Measurements from ENCODE around the gene TMEM158.

DNA sequence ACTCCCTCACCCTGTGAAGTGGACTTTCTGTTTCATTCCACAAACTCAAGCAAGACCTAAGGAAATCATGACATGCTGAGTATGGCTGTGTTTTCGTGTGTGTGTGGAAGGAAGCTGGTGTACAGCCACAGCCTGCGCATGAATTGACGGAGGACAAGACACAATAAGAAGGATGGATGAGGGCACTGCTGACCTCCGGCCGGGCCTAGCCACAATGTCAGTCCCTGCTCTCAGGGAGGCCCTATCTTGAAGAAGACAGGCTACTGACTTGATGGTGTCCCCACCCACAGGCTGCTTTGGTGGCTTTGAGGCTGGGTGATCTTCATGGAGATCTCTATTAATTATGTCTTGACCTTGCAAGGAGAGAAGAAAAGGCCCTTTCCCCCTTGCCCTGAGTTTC lies 40.6 kb downstream of the TMEM158 start:
- TF ChIP-seq, protein P1, sequence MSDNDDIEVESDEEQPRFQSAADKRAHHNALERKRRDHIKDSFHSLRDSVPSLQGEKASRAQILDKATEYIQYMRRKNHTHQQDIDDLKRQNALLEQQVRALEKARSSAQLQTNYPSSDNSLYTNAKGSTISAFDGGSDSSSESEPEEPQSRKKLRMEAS (IDR thresholded peaks at IDR 0.05; ENCODE audit: low read depth), result no peak
- TF ChIP-seq, protein P2, sequence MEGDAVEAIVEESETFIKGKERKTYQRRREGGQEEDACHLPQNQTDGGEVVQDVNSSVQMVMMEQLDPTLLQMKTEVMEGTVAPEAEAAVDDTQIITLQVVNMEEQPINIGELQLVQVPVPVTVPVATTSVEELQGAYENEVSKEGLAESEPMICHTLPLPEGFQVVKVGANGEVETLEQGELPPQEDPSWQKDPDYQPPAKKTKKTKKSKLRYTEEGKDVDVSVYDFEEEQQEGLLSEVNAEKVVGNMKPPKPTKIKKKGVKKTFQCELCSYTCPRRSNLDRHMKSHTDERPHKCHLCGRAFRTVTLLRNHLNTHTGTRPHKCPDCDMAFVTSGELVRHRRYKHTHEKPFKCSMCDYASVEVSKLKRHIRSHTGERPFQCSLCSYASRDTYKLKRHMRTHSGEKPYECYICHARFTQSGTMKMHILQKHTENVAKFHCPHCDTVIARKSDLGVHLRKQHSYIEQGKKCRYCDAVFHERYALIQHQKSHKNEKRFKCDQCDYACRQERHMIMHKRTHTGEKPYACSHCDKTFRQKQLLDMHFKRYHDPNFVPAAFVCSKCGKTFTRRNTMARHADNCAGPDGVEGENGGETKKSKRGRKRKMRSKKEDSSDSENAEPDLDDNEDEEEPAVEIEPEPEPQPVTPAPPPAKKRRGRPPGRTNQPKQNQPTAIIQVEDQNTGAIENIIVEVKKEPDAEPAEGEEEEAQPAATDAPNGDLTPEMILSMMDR (IDR thresholded peaks at IDR 0.05), result no peak
- TF ChIP-seq EZH2phosphoT487 (IDR thresholded peaks at IDR 0.05; ENCODE audit: borderline replicate concordance, low read depth), result no peak
- TF ChIP-seq, protein P3, sequence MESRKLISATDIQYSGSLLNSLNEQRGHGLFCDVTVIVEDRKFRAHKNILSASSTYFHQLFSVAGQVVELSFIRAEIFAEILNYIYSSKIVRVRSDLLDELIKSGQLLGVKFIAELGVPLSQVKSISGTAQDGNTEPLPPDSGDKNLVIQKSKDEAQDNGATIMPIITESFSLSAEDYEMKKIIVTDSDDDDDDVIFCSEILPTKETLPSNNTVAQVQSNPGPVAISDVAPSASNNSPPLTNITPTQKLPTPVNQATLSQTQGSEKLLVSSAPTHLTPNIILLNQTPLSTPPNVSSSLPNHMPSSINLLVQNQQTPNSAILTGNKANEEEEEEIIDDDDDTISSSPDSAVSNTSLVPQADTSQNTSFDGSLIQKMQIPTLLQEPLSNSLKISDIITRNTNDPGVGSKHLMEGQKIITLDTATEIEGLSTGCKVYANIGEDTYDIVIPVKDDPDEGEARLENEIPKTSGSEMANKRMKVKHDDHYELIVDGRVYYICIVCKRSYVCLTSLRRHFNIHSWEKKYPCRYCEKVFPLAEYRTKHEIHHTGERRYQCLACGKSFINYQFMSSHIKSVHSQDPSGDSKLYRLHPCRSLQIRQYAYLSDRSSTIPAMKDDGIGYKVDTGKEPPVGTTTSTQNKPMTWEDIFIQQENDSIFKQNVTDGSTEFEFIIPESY (IDR thresholded peaks at IDR 0.05; ENCODE audit: borderline replicate concordance, low read depth), result no peak

All from SK-N-SH (cell line).